GM21619 (cell line): ENCODE measurements around the gene CNIH2.

Source experiments
- ATAC-seq: cut with Tn5 transposase; IDR thresholded peaks from one replicate; pipeline ENCODE4 v1.9.1; 2021; ENCODE audit not compliant: unreplicated experiment

The CNIH2 gene

GRCh38 chr11:66328302-66329144 lies 50.5 kb downstream of the CNIH2 start:
- ATAC-seq, result peak; percentile 78

- ATAC-seq, result no peak
Measured at GRCh38 chr11:66329165-66329673, 51.2 kb downstream of the CNIH2 start.

- no peak for ATAC-seq
Measured at GRCh38 chr11:66330931-66331330, 53.0 kb downstream of the CNIH2 start.

GRCh38 chr11:66331542-66332370 lies 53.8 kb downstream of the CNIH2 start:
- ATAC-seq, result no peak

- ATAC-seq, result no peak
Measured at GRCh38 chr11:66332371-66333219, 54.6 kb downstream of the CNIH2 start.

GRCh38 chr11:66333220-66333877 lies 55.4 kb downstream of the CNIH2 start:
- ATAC-seq, result no peak
